ENCODE results near the gene NSG1. TPM values are rescaled to one million over a fixed set of nuclear protein-coding genes. Genes with fewer than 3 reads are reported as not detected.
A peak's percentile ranks its signal among the peaks of the same experiment; 100 is the strongest.

NSG1 gene
- total and polyA plus RNA-seq, 4 experiments from 2014 or later, result 48.8 to 82.6 (median 75.0) TPM

DNA sequence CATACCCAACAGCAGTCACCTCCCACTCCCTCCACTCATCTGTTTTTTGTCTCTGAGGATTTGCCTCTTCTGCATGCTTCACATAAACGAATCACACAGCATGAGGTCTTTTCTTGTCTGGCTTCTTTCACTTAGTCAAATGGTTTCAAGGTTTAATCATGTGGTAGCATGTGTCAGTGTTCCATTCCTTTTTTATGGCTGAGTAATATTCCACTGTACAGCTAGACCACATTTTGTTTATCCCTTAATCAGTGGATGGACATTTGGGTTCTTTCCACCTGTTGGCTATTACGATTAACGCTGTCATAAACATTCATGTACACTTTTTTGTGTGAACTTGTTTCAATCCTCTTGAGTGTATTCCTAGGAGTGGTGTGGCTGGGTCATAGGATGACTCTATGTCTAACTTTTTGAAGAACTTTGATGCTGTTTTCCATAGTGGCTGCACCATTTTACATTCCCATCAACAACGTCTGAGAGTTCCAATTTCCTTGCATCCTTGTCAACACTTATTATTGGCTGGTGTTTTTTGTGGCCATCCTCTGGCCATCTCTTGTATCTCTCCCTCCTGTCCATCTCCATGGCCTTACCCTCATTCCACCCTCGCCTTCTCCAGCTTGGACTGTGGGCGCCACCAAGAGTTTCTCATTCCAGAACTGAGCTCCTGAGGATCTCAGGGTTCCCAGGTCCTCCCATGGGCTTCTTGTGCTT lies 12.4 kb upstream of the NSG1 start:
- Histone ChIP-seq H3K4me3 (ENCODE audit: low read length in 2 of 2) (no peak overlapping the region), H3K27ac (ENCODE audit: low read depth, low read length) (no peak overlapping the region), H3K27me3 (ENCODE audit: insufficient read depth, low read length) (peaks cover 3% of the 10 kb centered on the region), H3K9me3 (ENCODE audit: control insufficient read depth in 1 of 2, low read length in 2 of 2) (no peaks in the 10 kb centered on the region), H3K36me3 (ENCODE audit: insufficient read depth, low read length) (no peaks in the 10 kb centered on the region), H3K4me1 (ENCODE audit: insufficient read depth, low read length) (no peaks in the 10 kb centered on the region)
- Mint-ChIP-seq H3K27me3 (peaks cover 0 to 2% of the 10 kb centered on the region in 2 donors), H3K27ac (no peak overlapping the region), H3K9me3 (peaks cover 0 to 5% (median 2%) of the 10 kb centered on the region in 8 donors), H3K36me3 (no peaks in the 10 kb centered on the region), H3K4me1 (peaks cover 0 to 1% (median 0%) of the 10 kb centered on the region in 4 donors), H3K4me3 (no peak overlapping the region)
- DNase-seq, result no peak
- intact Hi-C loops (cut with micrococcal nuclease), result no loop called here
- ChIA-PET POLR2A (ENCODE audit: partially characterized antibody) (interaction anchor here (0.6 kb wide), 1 partner anchor 109 kb away, joined by 3 read pairs; no protein-coding TSS in a partner anchor), CTCF (ENCODE audit: partially characterized antibody) (no interaction called here)

GRCh38 chr4:4376074-4376473 lies 10.8 kb upstream of the NSG1 start:
- H3K36me3 Mint-ChIP-seq, result no peaks in the 10 kb centered on the region
- Histone ChIP-seq H3K27me3 (ENCODE audit: insufficient read depth, low read length) (peaks cover 3% of the 10 kb centered on the region), H3K4me3 (ENCODE audit: low read length in 2 of 2) (no peak overlapping the region), H3K9me3 (ENCODE audit: control insufficient read depth in 1 of 2, low read length in 2 of 2) (no peaks in the 10 kb centered on the region), H3K36me3 (ENCODE audit: insufficient read depth, low read length) (no peaks in the 10 kb centered on the region), H3K4me1 (ENCODE audit: insufficient read depth, low read length) (no peaks in the 10 kb centered on the region), H3K27ac (ENCODE audit: low read depth, low read length) (no peak overlapping the region)
- CTCF ChIA-PET (ENCODE audit: partially characterized antibody), result interaction anchor here (0.9 to 1.2 kb wide), 2 partner anchors 17 to 124 kb away, joined by 3 read pairs; no protein-coding TSS in a partner anchor
- no peak overlapping the region for H3K4me3 Mint-ChIP-seq
- POLR2A ChIA-PET (ENCODE audit: partially characterized antibody), result no interaction called here
- peaks cover 0 to 5% of the 10 kb centered on the region in 2 donors for H3K27me3 Mint-ChIP-seq
- no peaks in the 10 kb centered on the region for H3K4me1 Mint-ChIP-seq
- intact Hi-C loops (cut with micrococcal nuclease), result no loop called here
- H3K27ac Mint-ChIP-seq, result no peak overlapping the region
- peaks cover 0 to 4% (median 2%) of the 10 kb centered on the region in 8 donors for H3K9me3 Mint-ChIP-seq
- DNase-seq, result no peak

GRCh38 chr4:4377191-4377590 lies 9.7 kb upstream of the NSG1 start:
- Mint-ChIP-seq H3K4me1 (no peaks in the 10 kb centered on the region), H3K9me3 (peaks cover 0 to 4% (median 2%) of the 10 kb centered on the region in 8 donors), H3K27ac (no peak overlapping the region), H3K36me3 (no peaks in the 10 kb centered on the region), H3K27me3 (peaks cover 0 to 5% of the 10 kb centered on the region in 2 donors), H3K4me3 (no peak overlapping the region)
- Histone ChIP-seq H3K4me1 (ENCODE audit: insufficient read depth, low read length) (no peaks in the 10 kb centered on the region), H3K36me3 (ENCODE audit: insufficient read depth, low read length) (no peaks in the 10 kb centered on the region), H3K9me3 (ENCODE audit: control insufficient read depth in 1 of 2, low read length in 2 of 2) (no peaks in the 10 kb centered on the region), H3K27ac (ENCODE audit: low read depth, low read length) (no peak overlapping the region), H3K4me3 (ENCODE audit: low read length in 2 of 2) (no peak overlapping the region), H3K27me3 (ENCODE audit: insufficient read depth, low read length) (peaks cover 3% of the 10 kb centered on the region)
- no peak for DNase-seq
- POLR2A ChIA-PET (ENCODE audit: partially characterized antibody), result no interaction called here
- intact Hi-C loops (cut with micrococcal nuclease), result no loop called here
- CTCF ChIA-PET (ENCODE audit: partially characterized antibody), result no interaction called here

GRCh38 chr4:4377732-4378460 lies 9.0 kb upstream of the NSG1 start:
- ChIA-PET CTCF (ENCODE audit: partially characterized antibody) (no interaction called here), POLR2A (ENCODE audit: partially characterized antibody) (no interaction called here)
- Histone ChIP-seq H3K4me1 (ENCODE audit: insufficient read depth, low read length) (no peaks in the 10 kb centered on the region), H3K36me3 (ENCODE audit: insufficient read depth, low read length) (no peaks in the 10 kb centered on the region), H3K27ac (ENCODE audit: low read depth, low read length) (no peak overlapping the region), H3K4me3 (ENCODE audit: low read length in 2 of 2) (no peak overlapping the region), H3K27me3 (ENCODE audit: insufficient read depth, low read length) (peaks cover 3% of the 10 kb centered on the region), H3K9me3 (ENCODE audit: control insufficient read depth in 1 of 2, low read length in 2 of 2) (no peaks in the 10 kb centered on the region)
- H3K27ac Mint-ChIP-seq, result no peak overlapping the region
- peaks cover 0 to 5% of the 10 kb centered on the region in 2 donors for H3K27me3 Mint-ChIP-seq
- peaks cover 0 to 4% (median 2%) of the 10 kb centered on the region in 8 donors for H3K9me3 Mint-ChIP-seq
- intact Hi-C loops (cut with micrococcal nuclease), result no loop called here
- no peaks in the 10 kb centered on the region for H3K36me3 Mint-ChIP-seq
- H3K4me3 Mint-ChIP-seq, result no peak overlapping the region
- DNase-seq, result no peak
- H3K4me1 Mint-ChIP-seq, result no peaks in the 10 kb centered on the region

DNA sequence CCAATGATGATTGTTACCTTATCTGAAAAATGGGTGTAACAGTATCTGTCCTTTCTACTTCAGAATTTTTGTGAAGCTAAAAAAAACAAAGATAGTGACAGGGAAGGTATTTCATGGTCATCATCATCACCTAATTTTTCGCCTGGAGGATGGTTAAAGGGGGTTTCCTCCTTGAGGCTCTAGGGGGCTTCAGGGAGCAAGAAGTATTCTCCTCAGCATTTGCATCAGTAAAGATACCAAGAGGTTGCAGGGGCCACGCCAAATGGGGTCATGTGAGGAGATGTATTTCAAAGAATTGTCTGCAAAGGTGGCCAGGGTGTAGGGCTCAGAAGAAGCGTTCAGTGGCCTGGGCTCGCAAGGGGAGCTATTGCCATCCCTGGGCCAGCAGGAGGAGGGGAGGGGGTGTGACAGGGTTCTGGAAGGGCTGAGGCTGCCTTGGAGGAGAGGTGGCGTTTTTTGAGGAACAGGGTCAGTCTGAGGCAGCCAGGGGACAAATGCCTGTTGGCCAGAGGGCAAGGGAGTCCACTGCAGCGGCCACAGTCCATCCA lies 7.3 kb upstream of the NSG1 start:
- Histone ChIP-seq H3K27ac (ENCODE audit: low read depth, low read length) (no peak overlapping the region), H3K9me3 (ENCODE audit: control insufficient read depth in 1 of 2, low read length in 2 of 2) (no peaks in the 10 kb centered on the region), H3K27me3 (ENCODE audit: insufficient read depth, low read length) (peaks cover 3% of the 10 kb centered on the region), H3K4me1 (ENCODE audit: insufficient read depth, low read length) (no peaks in the 10 kb centered on the region), H3K36me3 (ENCODE audit: insufficient read depth, low read length) (no peaks in the 10 kb centered on the region), H3K4me3 (ENCODE audit: low read length in 2 of 2) (no peak overlapping the region)
- H3K4me1 Mint-ChIP-seq, result peaks cover 0 to 5% (median 3%) of the 10 kb centered on the region in 4 donors
- DNase-seq, result no peak
- no peak overlapping the region for H3K4me3 Mint-ChIP-seq
- H3K27me3 Mint-ChIP-seq, result peaks cover 0 to 5% of the 10 kb centered on the region in 2 donors
- ChIA-PET CTCF (ENCODE audit: partially characterized antibody) (no interaction called here), POLR2A (ENCODE audit: partially characterized antibody) (no interaction called here)
- no peak overlapping the region for H3K27ac Mint-ChIP-seq
- H3K9me3 Mint-ChIP-seq, result peaks cover 0 to 4% (median 2%) of the 10 kb centered on the region in 8 donors
- intact Hi-C loops (cut with micrococcal nuclease), result no loop called here
- H3K36me3 Mint-ChIP-seq, result no peaks in the 10 kb centered on the region

GRCh38 chr4:4383085-4383484 lies 3.8 kb upstream of the NSG1 start:
- Histone ChIP-seq H3K9me3 (ENCODE audit: control insufficient read depth in 1 of 2, low read length in 2 of 2) (no peaks in the 10 kb centered on the region), H3K4me1 (ENCODE audit: insufficient read depth, low read length) (peaks cover 15% of the 10 kb centered on the region), H3K4me3 (ENCODE audit: low read length in 2 of 2) (no peak overlapping the region), H3K27ac (ENCODE audit: low read depth, low read length) (no peak overlapping the region), H3K27me3 (ENCODE audit: insufficient read depth, low read length) (no peaks in the 10 kb centered on the region), H3K36me3 (ENCODE audit: insufficient read depth, low read length) (no peaks in the 10 kb centered on the region)
- Mint-ChIP-seq H3K4me1 (peaks cover 4 to 23% (median 12%) of the 10 kb centered on the region in 4 donors), H3K27ac (no peak overlapping the region), H3K4me3 (no peak overlapping the region), H3K9me3 (no peaks in the 10 kb centered on the region), H3K36me3 (peaks cover 0 to 3% of the 10 kb centered on the region in 2 donors), H3K27me3 (peaks cover 2 to 5% of the 10 kb centered on the region in 2 donors)
- ChIA-PET POLR2A (ENCODE audit: partially characterized antibody) (no interaction called here), CTCF (ENCODE audit: partially characterized antibody) (interaction anchor here (0.6 to 3.3 kb wide), 3 partner anchors 48 to 123 kb away, joined by 3 to 20 read pairs (median 3); no protein-coding TSS in a partner anchor)
- no peak for DNase-seq
- intact Hi-C loops (cut with micrococcal nuclease), result no loop called here

GRCh38 chr4:4384837-4385236 lies 2.1 kb upstream of the NSG1 start:
- Histone ChIP-seq H3K4me3 (ENCODE audit: low read length in 2 of 2) (no peak overlapping the region), H3K4me1 (ENCODE audit: insufficient read depth, low read length) (peaks cover 19% of the 10 kb centered on the region), H3K9me3 (ENCODE audit: control insufficient read depth in 1 of 2, low read length in 2 of 2) (no peaks in the 10 kb centered on the region), H3K36me3 (ENCODE audit: insufficient read depth, low read length) (no peaks in the 10 kb centered on the region), H3K27me3 (ENCODE audit: insufficient read depth, low read length) (no peaks in the 10 kb centered on the region), H3K27ac (ENCODE audit: low read depth, low read length) (no peak overlapping the region)
- CTCF ChIA-PET (ENCODE audit: partially characterized antibody), result interaction anchor here (0.8 to 3.3 kb wide), 4 partner anchors 27 to 66 kb away, joined by 3 to 20 read pairs (median 3); no protein-coding TSS in a partner anchor
- Mint-ChIP-seq H3K4me1 (peaks cover 11 to 29% (median 18%) of the 10 kb centered on the region in 4 donors), H3K9me3 (no peaks in the 10 kb centered on the region), H3K27me3 (peaks cover under 1 to 4% of the 10 kb centered on the region in 2 donors), H3K36me3 (peaks cover 0 to 10% of the 10 kb centered on the region in 2 donors), H3K27ac (peak overlapping the region in 2 of 7 donors; percentile 77 to 83), H3K4me3 (peak overlapping the region in 7 of 8 donors; percentile 49 to 92 (median 75))
- intact Hi-C loops (cut with micrococcal nuclease), result no loop called here
- POLR2A ChIA-PET (ENCODE audit: partially characterized antibody), result interaction anchor here (0.9 kb wide), 1 partner anchor 77 kb away, joined by 3 read pairs; no protein-coding TSS in a partner anchor
- no peak for DNase-seq
